AG09319 (cell line): ENCODE results near the gene PFN1.
A peak's percentile ranks its signal among the peaks of the same experiment; 100 is the strongest.
"Not testable (repeated sequence)": the region's sequence is repeated elsewhere in the genome, so short reads cannot be mapped to it uniquely, and the experiment has no call there.

ENCODE experiments used
- DNase-seq: peaks from one replicate; pipeline ENCODE4 v3.0.0-alpha.2; 2010; ENCODE audit warnings: low read depth; ENCODE audit errors: extremely low read depth
- TF ChIP-seq, protein P1 (sequence below): IDR thresholded peaks from 2 replicates; pipeline ENCODE4 v1.5.1; 2011; ENCODE audit warnings: low read depth, mild to moderate bottlenecking, inconsistent platforms, low read length, moderate library complexity

The PFN1 gene

GRCh38 chr17:4913994-4914393, 34.3 kb downstream of the PFN1 start:
- TF ChIP-seq, protein P1, sequence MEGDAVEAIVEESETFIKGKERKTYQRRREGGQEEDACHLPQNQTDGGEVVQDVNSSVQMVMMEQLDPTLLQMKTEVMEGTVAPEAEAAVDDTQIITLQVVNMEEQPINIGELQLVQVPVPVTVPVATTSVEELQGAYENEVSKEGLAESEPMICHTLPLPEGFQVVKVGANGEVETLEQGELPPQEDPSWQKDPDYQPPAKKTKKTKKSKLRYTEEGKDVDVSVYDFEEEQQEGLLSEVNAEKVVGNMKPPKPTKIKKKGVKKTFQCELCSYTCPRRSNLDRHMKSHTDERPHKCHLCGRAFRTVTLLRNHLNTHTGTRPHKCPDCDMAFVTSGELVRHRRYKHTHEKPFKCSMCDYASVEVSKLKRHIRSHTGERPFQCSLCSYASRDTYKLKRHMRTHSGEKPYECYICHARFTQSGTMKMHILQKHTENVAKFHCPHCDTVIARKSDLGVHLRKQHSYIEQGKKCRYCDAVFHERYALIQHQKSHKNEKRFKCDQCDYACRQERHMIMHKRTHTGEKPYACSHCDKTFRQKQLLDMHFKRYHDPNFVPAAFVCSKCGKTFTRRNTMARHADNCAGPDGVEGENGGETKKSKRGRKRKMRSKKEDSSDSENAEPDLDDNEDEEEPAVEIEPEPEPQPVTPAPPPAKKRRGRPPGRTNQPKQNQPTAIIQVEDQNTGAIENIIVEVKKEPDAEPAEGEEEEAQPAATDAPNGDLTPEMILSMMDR, result no peak
- no peak for DNase-seq

GRCh38 chr17:4908711-4909496, 39.4 kb downstream of the PFN1 start:
- TF ChIP-seq, protein P1, result peak; percentile 87
- peak; percentile 87 for DNase-seq

GRCh38 chr17:4908301-4908700, 40.0 kb downstream of the PFN1 start:
- no peak for DNase-seq
- TF ChIP-seq, protein P1, result no peak

DNA sequence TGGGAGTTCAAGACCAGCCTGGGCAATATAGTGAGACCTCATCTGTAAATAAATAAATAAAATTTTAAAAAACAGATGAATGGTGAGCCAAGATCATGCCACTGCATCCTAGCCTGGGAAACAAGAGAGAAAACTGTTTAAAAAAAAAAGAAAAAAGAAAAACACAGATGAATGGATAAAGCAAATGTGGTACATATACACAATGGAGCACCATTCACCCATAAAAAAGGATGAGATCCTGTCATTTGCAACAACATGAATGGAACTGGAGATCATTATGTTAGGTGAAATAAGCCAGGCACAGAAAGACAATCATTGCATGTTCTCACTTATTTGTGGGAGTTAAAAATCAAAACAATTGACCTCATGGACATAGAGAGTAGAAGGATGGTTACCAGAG, 41.7 kb downstream of the PFN1 start:
- DNase-seq, result not testable (repeated sequence)

DNA sequence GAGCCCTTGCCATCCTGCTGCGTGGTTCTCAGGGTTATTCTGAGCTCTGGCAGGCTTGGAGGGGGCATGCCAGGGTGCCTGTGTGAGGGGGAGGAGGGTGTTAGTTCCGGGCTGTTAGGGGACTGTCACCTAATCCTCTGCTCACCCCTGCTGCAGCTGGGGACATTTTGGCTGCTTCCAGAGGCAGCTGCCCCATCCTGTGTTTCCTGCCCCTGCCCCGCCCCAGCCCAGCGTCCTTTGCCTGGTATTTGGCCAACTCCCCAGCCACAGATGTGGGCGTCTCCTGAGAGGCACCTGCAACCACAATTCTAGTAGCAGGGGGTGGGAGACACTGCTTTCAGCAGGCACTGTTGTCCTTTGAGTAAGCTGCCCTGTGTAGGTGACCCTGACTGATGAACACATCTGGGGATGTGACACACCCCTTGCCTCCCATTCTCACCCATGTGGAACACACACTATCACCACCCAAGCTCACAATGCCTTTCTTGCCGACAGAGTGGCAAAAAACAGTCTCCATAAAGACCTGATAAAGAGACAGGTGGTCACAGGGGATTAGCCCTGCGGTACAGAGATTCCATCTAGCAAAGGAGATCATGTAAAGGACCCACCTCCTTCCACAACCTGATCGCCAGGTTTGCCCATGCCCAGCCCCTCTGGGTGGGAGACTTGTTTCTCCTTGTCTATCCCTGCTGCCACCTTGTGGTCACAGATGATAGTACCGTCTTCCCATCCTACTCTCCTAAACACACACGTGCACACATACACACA, 45.1 kb downstream of the PFN1 start, which contains the start of gene CHRNE:
Gene CHRNE, minus strand, starts transcription at position 48 of the 768 bp plus-strand sequence. Its CDS starts 35 bp downstream, at position 13.
- TF ChIP-seq, protein P1, result peak; percentile 78
- DNase-seq, result peak; percentile 52

GRCh38 chr17:4902540-4902939, 45.8 kb downstream of the PFN1 start:
- DNase-seq, result no peak
- TF ChIP-seq, protein P1, result no peak

- DNase-seq, result no peak
- TF ChIP-seq, protein P1, result no peak
These were observed 46.5 kb downstream of the PFN1 start for GRCh38 chr17:4901648-4902344.
